Neuron (in vitro differentiated cells): ENCODE data around the gene KRTAP10-1.
A peak's percentile ranks its signal among the peaks of the same experiment; 100 is the strongest.
"Not testable (repeated sequence)": the region's sequence is repeated elsewhere in the genome, so short reads cannot be mapped to it uniquely, and the experiment has no call there.

Experiments
- H2AFZ ChIP-seq: one replicate; pipeline ENCODE4 v1.6.1; 2013; ENCODE audit warnings: low read depth, mild to moderate bottlenecking, inconsistent platforms, low read length, moderate library complexity
- H3K27me3 ChIP-seq: one replicate; pipeline ENCODE4 v1.6.1; 2013; ENCODE audit warnings: low read length; ENCODE audit not compliant: insufficient read depth
- H3K36me3 ChIP-seq: one replicate; pipeline ENCODE4 v1.6.1; 2013; ENCODE audit warnings: low read length; ENCODE audit not compliant: insufficient read depth
- H3K4me1 ChIP-seq: one replicate; pipeline ENCODE4 v1.6.1; 2013; ENCODE audit warnings: low read length; ENCODE audit not compliant: insufficient read depth
- H3K4me3 ChIP-seq: 2 replicates; pipeline ENCODE4 v1.5.1; 2013; ENCODE audit warnings: mild to moderate bottlenecking, low read length, moderate library complexity
- H3K9me3 ChIP-seq: one replicate; pipeline ENCODE4 v1.6.1; 2013; ENCODE audit warnings: low read length

Gene KRTAP10-1, protein sequence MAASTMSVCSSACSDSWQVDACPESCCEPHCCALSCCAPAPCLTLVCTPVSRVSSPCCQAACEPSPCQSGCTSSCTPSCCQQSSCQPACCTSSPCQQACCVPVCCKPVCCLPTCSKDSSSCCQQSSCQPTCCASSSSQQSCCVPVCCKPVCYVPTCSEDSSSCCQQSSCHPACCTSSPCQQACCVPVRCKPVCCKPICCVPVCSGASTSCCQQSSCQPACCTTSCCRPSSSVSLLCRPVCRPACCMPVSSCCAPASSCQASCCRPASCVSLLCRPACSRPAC

GRCh38 chr21:44539991-44540666 is at the start of gene KRTAP10-1:
TSS of gene KRTAP10-1 (minus strand) at chr21:44540195. CDS start at chr21:44540150, 45 bp downstream.
- no peak within 1 kb of the TSS for H3K4me3 ChIP-seq
- no peak within 1 kb of the TSS for H2AFZ ChIP-seq
- no peaks in the 10 kb centered on the region for H3K36me3 ChIP-seq
- H3K9me3 ChIP-seq, result peaks cover 7% of the 10 kb centered on the region
- no peaks in the 10 kb centered on the region for H3K4me1 ChIP-seq
- peaks cover 5% of the 10 kb centered on the region for H3K27me3 ChIP-seq

- H3K36me3 ChIP-seq, result no peaks in the 10 kb centered on the region
- H3K9me3 ChIP-seq, result no peaks in the 10 kb centered on the region
- no peak overlapping the region for H2AFZ ChIP-seq
- no peak overlapping the region for H3K4me3 ChIP-seq
- no peaks in the 10 kb centered on the region for H3K27me3 ChIP-seq
- no peaks in the 10 kb centered on the region for H3K4me1 ChIP-seq
These were observed 49.1 kb upstream of the KRTAP10-1 start for GRCh38 chr21:44589094-44589493.

GRCh38 chr21:44585892-44586291 is 45.9 kb upstream of the KRTAP10-1 start:
- H2AFZ ChIP-seq, result no peak overlapping the region
- no peak overlapping the region for H3K4me3 ChIP-seq
- H3K9me3 ChIP-seq, result no peaks in the 10 kb centered on the region
- no peaks in the 10 kb centered on the region for H3K27me3 ChIP-seq
- no peaks in the 10 kb centered on the region for H3K36me3 ChIP-seq
- H3K4me1 ChIP-seq, result peaks cover 5% of the 10 kb centered on the region

- Histone ChIP-seq H3K27me3 (no peaks in the 10 kb centered on the region), H3K4me1 (peaks cover 5% of the 10 kb centered on the region), H3K4me3 (no peak overlapping the region), H3K36me3 (no peaks in the 10 kb centered on the region), H3K9me3 (no peaks in the 10 kb centered on the region), H2AFZ (peak overlapping the region; percentile 48)
These were observed 43.8 kb upstream of the KRTAP10-1 start for GRCh38 chr21:44583800-44584147.

GRCh38 chr21:44583089-44583799 is 43.2 kb upstream of the KRTAP10-1 start:
- peak overlapping the region; percentile 48 for H2AFZ ChIP-seq
- H3K27me3 ChIP-seq, result no peaks in the 10 kb centered on the region
- no peaks in the 10 kb centered on the region for H3K36me3 ChIP-seq
- peaks cover 5% of the 10 kb centered on the region for H3K4me1 ChIP-seq
- H3K9me3 ChIP-seq, result no peaks in the 10 kb centered on the region
- no peak overlapping the region for H3K4me3 ChIP-seq

- H3K4me3 ChIP-seq, result no peak overlapping the region
- H2AFZ ChIP-seq, result no peak overlapping the region
- H3K4me1 ChIP-seq, result peaks cover 5% of the 10 kb centered on the region
These were observed 42.1 kb upstream of the KRTAP10-1 start for GRCh38 chr21:44582055-44582454.

GRCh38 chr21:44581158-44581557 is 41.2 kb upstream of the KRTAP10-1 start:
- Histone ChIP-seq H3K4me3 (no peak overlapping the region), H3K36me3 (no peaks in the 10 kb centered on the region), H3K27me3 (no peaks in the 10 kb centered on the region)

More at GRCh38 chr21:44582055-44582454, 42.1 kb upstream of the KRTAP10-1 start:
- no peaks in the 10 kb centered on the region for H3K36me3 ChIP-seq
- H3K9me3 ChIP-seq, result no peaks in the 10 kb centered on the region
- no peaks in the 10 kb centered on the region for H3K27me3 ChIP-seq

GRCh38 chr21:44580231-44580821 is 40.3 kb upstream of the KRTAP10-1 start, which contains the start of gene KRTAP10-5:
TSS of gene KRTAP10-5 (minus strand) at chr21:44580604. CDS start at chr21:44580578, 26 bp downstream.
- H3K4me3 ChIP-seq, H3K36me3 ChIP-seq, H3K4me1 ChIP-seq, H3K27me3 ChIP-seq, H2AFZ ChIP-seq, H3K9me3 ChIP-seq: not testable (repeated sequence)

More at GRCh38 chr21:44581158-44581557, 41.2 kb upstream of the KRTAP10-1 start:
- Histone ChIP-seq H2AFZ (no peak overlapping the region), H3K9me3 (no peaks in the 10 kb centered on the region), H3K4me1 (peaks cover 5% of the 10 kb centered on the region)

GRCh38 chr21:44579833-44580144 is 39.8 kb upstream of the KRTAP10-1 start:
- H3K36me3 ChIP-seq, result no peaks in the 10 kb centered on the region
- no peaks in the 10 kb centered on the region for H3K27me3 ChIP-seq
- no peak overlapping the region for H2AFZ ChIP-seq
- no peaks in the 10 kb centered on the region for H3K9me3 ChIP-seq
- H3K4me3 ChIP-seq, result no peak overlapping the region
- H3K4me1 ChIP-seq, result peaks cover 5% of the 10 kb centered on the region

DNA sequence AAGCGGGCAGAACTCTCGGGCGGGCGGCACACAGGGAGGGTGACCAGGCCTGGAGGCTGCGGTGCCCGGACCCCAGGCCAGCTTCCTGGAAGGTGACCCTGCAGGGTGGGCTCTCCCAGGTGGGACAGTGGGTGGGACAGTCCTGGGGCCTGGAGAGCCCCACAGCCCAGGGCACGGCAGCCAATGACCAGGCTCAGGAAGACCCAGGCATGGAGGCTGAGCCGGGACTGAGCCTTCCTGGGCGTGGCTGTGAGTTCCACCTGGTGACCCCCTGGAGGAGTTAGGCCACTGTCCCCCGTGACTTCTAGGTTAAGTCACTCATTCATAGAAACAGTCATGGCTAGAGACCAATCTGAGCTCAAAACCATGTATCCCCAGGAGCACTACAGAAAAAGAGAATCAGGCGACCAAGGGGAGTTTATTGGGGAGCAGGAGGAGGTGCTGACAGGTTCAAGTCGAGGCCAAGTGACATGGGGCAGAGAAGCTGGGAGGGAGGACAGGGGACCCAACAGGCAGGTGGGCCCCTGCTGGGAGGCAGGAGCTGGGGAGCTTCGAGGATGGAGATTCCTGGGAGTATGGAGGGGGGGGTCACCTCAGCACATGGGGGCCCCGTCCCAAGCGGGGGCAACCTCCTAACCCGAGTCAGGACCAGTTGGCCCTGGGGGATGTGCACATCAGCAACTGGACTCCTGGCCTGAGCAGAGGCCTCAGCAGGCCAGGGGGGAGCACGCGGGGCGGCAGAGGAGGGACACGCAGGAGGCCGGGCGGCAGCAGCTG is 39.2 kb upstream of the KRTAP10-1 start:
- no peaks in the 10 kb centered on the region for H3K36me3 ChIP-seq
- no peaks in the 10 kb centered on the region for H3K27me3 ChIP-seq
- no peak overlapping the region for H2AFZ ChIP-seq
- peaks cover 5% of the 10 kb centered on the region for H3K4me1 ChIP-seq
- no peak overlapping the region for H3K4me3 ChIP-seq
- H3K9me3 ChIP-seq, result no peaks in the 10 kb centered on the region

DNA sequence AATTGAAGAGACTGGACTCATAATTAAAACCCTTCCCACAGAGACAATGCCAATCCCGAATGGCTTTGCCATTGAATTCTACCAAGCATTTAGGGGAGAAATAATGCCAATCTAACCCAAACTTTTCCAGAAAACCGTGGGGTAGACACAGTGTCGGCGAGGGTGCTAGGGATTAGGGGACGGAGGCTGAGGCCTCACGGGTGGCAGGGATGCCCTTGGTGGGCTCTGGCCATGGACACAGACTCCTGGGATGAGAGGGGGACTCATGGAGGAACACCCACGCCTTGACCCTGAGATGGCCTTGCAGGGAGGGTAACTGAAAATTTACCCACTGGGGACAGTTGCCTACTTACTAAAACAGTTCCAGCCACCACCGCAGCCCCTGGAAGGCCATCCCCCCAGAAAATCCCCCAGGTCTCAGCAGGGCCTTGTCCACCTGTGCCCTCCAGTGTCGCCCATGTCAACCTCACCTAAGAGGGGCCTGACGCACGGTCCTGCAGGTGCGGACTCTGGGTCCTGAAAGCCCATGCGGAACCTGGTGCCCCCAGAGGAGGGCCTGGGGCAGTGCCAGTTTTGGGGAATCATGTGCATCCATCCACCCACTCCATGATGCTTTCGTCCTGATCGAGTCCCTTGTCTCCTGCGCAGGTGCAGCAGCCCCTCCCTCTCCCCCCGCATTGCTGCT is 38.5 kb upstream of the KRTAP10-1 start:
- H3K36me3 ChIP-seq, result no peaks in the 10 kb centered on the region
- H3K9me3 ChIP-seq, result no peaks in the 10 kb centered on the region
- peaks cover 5% of the 10 kb centered on the region for H3K4me1 ChIP-seq
- no peak overlapping the region for H2AFZ ChIP-seq
- H3K4me3 ChIP-seq, result no peak overlapping the region
- no peaks in the 10 kb centered on the region for H3K27me3 ChIP-seq

GRCh38 chr21:44576025-44576420 is 36.0 kb upstream of the KRTAP10-1 start:
- no peak overlapping the region for H2AFZ ChIP-seq
- no peak overlapping the region for H3K4me3 ChIP-seq
- no peaks in the 10 kb centered on the region for H3K36me3 ChIP-seq
- peaks cover 6% of the 10 kb centered on the region for H3K27me3 ChIP-seq
- peaks cover 7% of the 10 kb centered on the region for H3K9me3 ChIP-seq
- no peaks in the 10 kb centered on the region for H3K4me1 ChIP-seq
